ENCODE data around the gene SLX9.

Gene SLX9

DNA sequence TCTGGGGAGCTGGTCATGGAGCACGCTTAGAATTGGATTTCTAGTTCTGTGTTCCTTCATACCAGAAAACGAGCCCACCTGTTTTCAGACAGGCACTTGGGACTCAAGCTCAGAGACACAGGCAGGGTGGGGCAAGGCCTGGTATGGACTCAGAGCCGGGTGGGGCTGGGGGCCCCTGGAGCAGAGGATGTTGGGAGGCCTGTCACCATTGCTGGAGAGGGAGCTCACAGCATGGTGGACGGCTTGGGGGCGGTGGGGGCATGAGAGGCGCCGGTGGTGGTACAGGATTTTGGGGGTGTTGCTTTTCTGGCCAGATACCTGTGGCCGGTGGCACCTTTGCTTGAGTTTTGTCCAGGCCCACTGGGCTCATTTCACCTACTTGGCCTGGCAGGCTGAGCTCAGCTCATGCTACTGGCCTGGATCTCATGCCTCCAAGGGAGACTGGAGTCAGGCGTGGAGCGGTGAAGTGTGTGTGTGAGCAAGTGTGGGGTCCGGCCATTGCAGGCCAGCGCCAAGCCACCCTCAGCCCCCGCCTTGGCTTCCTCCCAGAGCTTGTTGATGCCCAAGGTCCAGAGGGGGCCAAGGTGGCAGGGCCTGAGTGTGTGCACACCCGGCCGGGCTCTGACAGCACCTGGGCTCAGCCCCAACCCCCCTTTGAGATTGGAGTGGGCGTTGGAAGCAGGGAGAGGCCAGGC lies 8.7 kb downstream of the SLX9 start:
- no peak for DNase-seq

GRCh38 chr21:44949161-44949778 lies 9.4 kb downstream of the SLX9 start:
- no peak for DNase-seq

- DNase-seq = peak in 1 of 2 experiments; percentile 41
Observed at GRCh38 chr21:44949779-44950198, 10.0 kb downstream of the SLX9 start.

- no peak for DNase-seq
Observed at GRCh38 chr21:44950351-44950750, 10.5 kb downstream of the SLX9 start.

DNA sequence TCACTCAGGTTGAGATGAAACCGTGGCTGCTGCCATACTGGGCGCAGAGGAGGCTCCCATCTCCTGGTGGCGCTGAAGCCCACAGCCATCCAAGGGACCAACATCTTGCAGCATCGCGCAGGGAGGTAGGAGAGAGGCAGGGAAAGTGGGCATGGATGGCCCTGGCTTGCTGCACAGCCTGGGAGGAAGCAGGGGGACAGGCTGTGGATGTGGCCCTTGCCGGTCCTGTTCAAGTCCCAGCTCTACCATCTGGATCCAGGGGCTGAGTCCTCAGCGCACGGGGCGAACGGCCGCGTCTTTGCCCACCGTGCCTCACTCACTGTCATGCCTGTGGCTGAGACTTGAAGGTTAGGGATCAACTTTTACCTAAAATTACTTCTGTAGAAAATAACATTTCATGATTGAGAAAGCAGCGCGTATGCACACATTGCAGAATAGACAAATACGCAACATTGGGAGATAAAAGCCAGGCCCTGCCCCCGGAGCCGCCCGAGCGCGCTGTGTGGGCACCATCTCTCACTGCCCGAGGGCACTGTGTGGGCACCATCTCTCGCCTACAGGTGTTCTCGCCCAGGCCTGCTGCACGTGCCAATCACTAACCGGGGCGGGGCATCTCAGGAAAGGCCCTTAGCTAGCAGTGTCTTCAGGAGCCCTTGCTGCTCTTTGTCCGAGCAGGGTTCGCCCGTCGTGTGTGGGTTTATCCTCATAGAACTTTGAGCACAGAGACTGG lies 11.5 kb downstream of the SLX9 start:
- no peak for DNase-seq

- no peak for DNase-seq
Observed at GRCh38 chr21:44952116-44952928, 12.5 kb downstream of the SLX9 start.

GRCh38 chr21:44952929-44953627 lies 13.2 kb downstream of the SLX9 start:
- no peak for DNase-seq

DNA sequence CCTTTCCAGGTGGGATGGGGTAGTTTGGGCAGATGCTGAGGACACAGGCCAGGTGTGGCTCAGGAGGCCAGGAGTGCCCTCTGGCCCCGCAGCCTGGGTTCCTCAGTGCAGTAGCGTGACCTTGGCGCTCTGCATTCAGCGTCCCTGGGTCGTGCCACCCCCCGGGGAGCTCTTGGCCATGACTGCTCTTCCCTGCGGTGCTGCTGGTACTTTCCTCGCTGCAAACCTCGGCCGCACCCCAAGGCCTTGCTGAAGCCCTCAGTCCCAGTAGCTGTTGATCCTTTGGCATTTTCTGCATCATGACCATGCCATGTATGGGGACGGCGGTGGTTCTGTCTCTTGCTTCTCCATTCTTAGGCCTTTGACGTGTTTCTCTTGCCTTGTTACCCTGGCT lies 13.8 kb downstream of the SLX9 start:
- no peak for DNase-seq

DNA sequence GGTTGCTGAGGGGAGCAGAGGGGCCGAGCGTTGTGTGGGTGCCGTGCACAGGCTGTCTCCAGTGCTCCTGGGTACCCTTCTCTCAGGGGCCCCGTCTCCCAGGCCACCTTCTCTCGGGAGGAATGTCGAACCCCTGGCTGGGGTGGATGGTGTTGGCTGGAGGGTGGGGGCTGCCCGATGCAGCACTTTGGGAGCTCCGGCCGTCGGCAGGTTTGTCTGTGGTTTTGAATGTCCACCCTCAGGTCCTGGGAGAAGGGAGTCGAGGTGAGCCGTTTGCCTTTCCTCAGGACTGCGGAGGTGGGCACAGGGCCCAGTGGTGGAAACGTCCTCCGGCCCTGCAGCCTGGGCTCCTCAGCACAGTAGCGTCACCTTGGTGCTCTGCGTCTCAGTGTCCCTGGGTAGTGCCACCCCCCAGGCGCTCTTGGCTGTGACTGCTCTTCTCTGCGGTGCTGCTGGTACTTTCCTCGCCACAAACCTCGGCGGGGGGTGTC lies 14.5 kb downstream of the SLX9 start:
- DNase-seq = no peak

DNA sequence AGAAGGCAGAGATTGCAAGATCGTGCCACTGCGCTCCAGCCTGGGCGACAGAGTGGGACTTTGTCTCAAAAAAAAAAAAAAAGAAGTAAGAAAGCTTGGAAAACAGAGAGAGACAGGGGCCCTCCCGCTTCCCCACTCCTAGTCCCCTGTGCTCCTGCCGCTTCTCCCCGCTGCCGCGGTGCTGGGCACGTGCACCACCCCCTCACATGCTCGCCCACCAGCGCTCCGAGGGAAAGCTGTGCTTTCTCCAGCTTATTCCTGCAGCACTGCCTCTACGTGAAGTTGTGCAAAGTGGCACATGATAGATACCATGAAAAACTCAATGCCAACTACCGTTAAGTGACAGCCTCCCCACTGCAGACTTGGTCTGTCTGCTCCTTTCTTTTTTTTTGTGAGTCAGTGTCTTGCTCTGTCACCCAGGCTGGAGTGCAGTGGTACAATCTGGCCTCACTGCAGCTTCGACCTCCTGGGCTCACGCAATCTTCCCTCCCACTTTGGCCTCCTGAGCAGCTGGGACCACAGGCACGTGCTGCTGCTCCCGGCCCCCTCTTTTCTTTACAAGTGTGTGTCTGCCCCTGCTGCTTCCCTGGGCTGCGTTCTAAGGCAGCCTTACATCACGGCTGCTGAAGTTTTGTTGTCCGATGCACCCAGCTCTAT lies 15.4 kb downstream of the SLX9 start:
- no peak for DNase-seq

GRCh38 chr21:44955798-44956175 lies 16.0 kb downstream of the SLX9 start:
- DNase-seq = no peak

GRCh38 chr21:44956356-44957046 lies 16.7 kb downstream of the SLX9 start:
- DNase-seq = no peak

GRCh38 chr21:44957047-44957831 lies 17.4 kb downstream of the SLX9 start:
- DNase-seq = no peak

DNA sequence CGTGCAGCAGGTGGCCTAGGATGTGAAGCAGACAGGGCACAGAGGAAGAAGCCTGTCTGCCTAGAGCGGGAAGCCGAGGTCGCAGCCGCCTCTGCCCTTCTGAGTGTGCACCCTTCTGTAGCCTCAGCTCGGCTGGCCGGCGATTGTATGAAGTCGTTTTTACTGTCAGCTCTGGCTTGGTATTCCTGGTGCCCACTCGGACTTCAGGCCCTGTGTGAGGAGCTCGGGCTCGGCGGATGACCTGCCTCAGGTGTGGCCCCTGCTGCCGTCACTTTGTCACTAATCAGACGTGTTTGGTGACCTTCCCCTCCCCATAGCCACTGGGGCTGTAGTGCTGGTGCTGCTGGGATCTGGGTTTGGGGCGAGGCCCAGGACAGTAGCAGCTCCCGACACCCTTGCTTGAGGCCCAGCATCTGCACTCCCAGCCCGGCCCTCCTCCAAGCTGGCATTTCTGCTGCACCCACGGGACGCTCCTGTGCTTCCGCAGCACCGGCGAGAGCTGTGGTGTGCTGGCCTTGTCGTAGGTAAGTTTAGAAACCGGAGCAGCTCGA lies 18.1 kb downstream of the SLX9 start:
- no peak for DNase-seq

GRCh38 chr21:44958471-44959191 lies 18.8 kb downstream of the SLX9 start:
- no peak for DNase-seq

GRCh38 chr21:44959376-44960091 lies 19.7 kb downstream of the SLX9 start:
- no peak for DNase-seq

GRCh38 chr21:44960141-44961092 lies 20.6 kb downstream of the SLX9 start:
- DNase-seq = no peak

All from NCI-H446 (cell line).